Suprapubic skin (tissue), 3 donors: Measurements from ENCODE around the gene MAP2K3.
A peak's percentile ranks its signal among the peaks of the same experiment; 100 is the strongest.

ENCODE experiments used
- CTCF ChIP-seq, 2 donors: fragments of 200-600 bp in 1 of 2; fragments of 450-650 bp in 1 of 2; sonication (generic) in 1 of 2; IDR thresholded peaks; one replicate each; pipeline ENCODE4 v1.5.1; 2016 to 2019; ENCODE audit warnings: antibody characterized with exemption in 2 of 2, mild to moderate bottlenecking in 1 of 2, moderate library complexity in 1 of 2
- POLR2A ChIP-seq, 2 donors: fragments of 450-650 bp; IDR thresholded peaks; one replicate each; pipeline ENCODE4 v1.6.1; 2017; ENCODE audit warnings: antibody characterized with exemption in 2 of 2, mild to moderate bottlenecking in 2 of 2, moderate library complexity in 2 of 2

DNA sequence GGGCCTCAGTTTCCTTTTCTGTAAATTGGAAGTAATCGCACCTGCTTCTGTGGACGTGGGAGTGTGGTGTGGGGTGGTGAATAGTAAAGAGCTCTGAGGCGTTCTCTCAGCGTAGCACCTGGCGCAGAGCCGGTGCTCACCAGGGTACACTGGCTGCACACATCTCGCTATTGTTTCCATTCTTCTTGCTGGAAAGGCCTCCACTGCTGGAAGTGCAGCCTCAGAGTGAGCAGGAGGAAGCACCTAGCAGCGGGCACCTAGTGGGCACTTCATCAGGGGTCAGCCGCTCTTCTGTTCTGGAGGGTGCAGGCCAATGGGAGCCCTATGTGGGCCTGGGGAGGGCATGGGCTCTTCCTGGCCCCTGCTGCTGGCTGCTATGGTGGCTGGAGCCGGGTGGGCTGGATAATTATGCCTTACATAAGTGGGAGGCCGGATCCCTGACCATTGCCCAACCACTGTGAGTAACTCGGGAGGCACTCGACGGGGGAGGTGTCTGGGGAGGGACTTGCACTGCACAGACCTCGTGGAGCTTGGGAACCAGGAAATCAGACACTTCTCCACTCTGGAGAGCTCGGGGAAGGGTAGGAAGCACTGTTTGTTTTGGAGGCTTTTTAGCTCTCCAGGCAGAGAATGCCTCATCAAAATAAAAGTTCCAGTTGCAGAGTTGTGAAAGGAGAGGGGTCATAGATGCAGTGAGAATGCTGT, 1.7 kb downstream of the MAP2K3 start:
- TF ChIP-seq POLR2A (IDR thresholded peaks at IDR 0.05) (peak in 1 of 2 donors; percentile 30), CTCF (IDR thresholded peaks at IDR 0.05) (no peak)
